Mammary epithelial cell (primary cell): ENCODE results near the gene TOE1.
"Not testable (repeated sequence)": the region's sequence is repeated elsewhere in the genome, so short reads cannot be mapped to it uniquely, and the experiment has no call there.

Experiments used
- EZH2 ChIP-seq: IDR thresholded peaks from 2 replicates; pipeline ENCODE4 v1.6.1; 2012; ENCODE audit warnings: low read length, inconsistent platforms, borderline replicate concordance
- TF ChIP-seq, protein P1 (sequence below), 2 donors: IDR thresholded peaks in 1 of 2; conservative IDR thresholded peaks in 1 of 2; 2 replicates each; pipeline ENCODE4 v1.5.1; 2011 to 2012; ENCODE audit warnings: inconsistent platforms in 2 of 2, low read length in 2 of 2, mild to moderate bottlenecking in 2 of 2, control low read depth in 1 of 2, low read depth in 1 of 2; ENCODE audit not compliant: insufficient read depth in 1 of 2; ENCODE audit errors: extremely low read depth in 1 of 2

DNA sequence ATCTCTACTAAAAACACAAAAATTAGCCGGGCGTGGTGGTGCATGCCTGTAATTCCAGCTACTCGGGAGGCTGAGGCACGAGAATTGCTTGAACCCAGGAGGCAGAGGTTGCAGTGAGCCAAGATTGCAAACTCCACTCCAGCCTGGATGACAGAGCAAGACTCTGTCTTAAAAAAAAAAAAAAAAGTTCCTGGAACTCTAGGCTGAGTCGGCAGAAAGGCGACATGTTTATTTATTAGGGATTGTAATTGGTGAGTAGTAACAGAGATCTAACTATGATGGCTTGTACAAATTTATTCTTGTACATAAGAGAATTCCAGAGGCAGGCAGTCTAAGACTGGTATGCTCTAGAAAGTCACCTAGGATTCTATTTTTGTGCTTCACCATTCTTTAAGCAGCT, 49.0 kb upstream of the TOE1 start:
- TF ChIP-seq, protein P1, sequence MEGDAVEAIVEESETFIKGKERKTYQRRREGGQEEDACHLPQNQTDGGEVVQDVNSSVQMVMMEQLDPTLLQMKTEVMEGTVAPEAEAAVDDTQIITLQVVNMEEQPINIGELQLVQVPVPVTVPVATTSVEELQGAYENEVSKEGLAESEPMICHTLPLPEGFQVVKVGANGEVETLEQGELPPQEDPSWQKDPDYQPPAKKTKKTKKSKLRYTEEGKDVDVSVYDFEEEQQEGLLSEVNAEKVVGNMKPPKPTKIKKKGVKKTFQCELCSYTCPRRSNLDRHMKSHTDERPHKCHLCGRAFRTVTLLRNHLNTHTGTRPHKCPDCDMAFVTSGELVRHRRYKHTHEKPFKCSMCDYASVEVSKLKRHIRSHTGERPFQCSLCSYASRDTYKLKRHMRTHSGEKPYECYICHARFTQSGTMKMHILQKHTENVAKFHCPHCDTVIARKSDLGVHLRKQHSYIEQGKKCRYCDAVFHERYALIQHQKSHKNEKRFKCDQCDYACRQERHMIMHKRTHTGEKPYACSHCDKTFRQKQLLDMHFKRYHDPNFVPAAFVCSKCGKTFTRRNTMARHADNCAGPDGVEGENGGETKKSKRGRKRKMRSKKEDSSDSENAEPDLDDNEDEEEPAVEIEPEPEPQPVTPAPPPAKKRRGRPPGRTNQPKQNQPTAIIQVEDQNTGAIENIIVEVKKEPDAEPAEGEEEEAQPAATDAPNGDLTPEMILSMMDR (conservative IDR thresholded peaks at IDR 0.05 in 1 of 2, IDR thresholded peaks at IDR 0.05 in 1 of 2; ENCODE audit: extremely low read depth in 1 of 2, insufficient read depth in 1 of 2, low read depth in 1 of 2, low read length in 2 of 2), result not testable (repeated sequence)
- TF ChIP-seq EZH2, result not testable (repeated sequence)
